Adipose tissue (tissue), 3 donors: ENCODE data around the gene KLK14. TPM values are rescaled to one million over a fixed set of nuclear protein-coding genes. Genes with fewer than 3 reads are reported as not detected.

Experiments used
- H3K27ac ChIP-seq: one replicate; pipeline ENCODE4 v1.5.1; 2013; ENCODE audit warnings: low read depth, low read length
- WGBS, 3 donors: extraction: QIAGEN DNeasy Blood & Tissue Kit; methylation state at CpG; one replicate each; pipeline ENCODE4 v1.1.7; 2013; 5-methylcytosine and 5-hydroxymethylcytosine counted together
- polyA plus RNA-seq, 3 donors: library from polyadenylated mRNA; stranded (reverse); fragments of 200-250 nt; gene quantifications; one replicate each; pipeline ENCODE4 v1.2.3, GENCODE V29; 2013
- donor health status: healthy with polysubstance abuse.
- donor health status: Bipolar disorder and iron deficiency.
- donor health status: healthy.

KLK14 gene
- polyA plus RNA-seq, 3 donors = 0.07 to 0.20 TPM; not detected in 1

DNA sequence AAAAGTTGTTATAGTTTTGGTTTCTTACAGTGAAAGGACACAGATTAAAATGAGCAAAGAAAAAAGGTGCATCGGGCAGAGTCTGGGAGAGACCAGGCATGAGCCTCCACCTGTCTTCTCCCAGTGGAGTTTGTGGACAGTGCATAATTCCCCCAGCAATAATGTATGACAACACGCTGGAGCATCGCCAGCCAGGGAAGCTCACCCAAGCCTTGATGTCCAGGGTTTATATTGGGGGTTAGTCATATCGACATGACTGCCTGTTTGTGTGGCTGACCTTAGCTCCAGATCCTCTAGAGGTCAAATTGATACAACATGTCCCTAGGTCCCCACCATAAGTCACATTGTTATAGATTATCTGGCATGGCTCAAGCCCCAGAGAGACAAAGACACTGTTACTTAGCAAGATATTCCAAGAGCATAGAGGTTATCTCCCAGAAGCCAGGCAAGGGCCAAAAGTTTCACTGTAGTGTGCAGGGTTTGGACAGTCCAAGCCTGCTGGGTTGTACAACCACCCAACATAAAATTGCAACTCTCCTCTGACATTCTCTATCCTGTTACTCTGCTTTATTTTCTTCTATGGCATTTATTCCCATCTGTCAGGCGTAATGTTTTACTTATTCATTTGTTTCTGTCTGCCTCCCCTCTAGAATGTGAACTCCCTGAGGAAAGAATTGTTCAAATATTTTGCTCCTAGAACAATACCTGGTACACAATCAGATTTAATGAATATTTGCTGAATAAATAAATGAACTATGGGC, 12.2 kb downstream of the KLK14 start:
- 77 to 87% (median 83%) methylated on average over 5 of the region's 5 CpGs for WGBS, 3 donors
- no peak overlapping the region for H3K27ac ChIP-seq

DNA sequence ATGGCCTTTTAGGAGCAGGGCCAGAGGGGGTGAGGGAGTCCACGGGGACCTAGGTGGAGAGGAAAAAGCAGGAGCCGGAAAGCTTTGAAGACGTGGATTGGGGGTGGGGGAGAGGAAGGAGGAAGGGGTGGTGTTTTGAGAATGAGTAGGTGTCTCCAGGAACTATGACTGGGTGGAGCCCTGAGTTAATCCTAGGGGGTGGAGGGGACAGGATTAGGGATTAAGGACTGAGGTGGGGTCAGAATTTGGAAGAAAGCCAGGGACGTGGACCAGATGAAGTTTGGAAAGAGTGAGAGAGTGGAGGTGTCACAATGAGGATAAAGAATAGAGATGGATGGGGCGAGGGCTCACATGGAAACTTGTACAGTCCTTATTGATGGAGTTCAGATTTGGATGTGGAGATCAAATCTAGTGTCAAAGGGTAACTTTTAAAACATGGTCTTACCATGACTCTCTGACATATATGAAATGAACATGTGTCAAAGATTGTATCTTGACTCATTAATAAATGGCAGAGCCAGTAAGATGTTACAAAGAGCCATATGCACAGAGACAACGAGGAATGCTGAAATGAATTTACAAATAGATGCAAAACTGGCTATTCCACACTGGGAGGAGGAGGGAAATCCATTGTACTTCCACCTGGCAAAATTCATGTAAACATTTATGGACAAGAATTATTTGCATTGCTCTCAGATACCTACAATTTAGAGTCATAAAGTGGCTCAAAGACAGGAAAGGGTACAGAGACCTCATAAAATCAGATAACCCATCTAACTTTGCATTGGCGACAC, 16.1 kb downstream of the KLK14 start:
- WGBS, 3 donors = 61 to 76% (median 73%) methylated on average over 7 of the region's 7 CpGs

DNA sequence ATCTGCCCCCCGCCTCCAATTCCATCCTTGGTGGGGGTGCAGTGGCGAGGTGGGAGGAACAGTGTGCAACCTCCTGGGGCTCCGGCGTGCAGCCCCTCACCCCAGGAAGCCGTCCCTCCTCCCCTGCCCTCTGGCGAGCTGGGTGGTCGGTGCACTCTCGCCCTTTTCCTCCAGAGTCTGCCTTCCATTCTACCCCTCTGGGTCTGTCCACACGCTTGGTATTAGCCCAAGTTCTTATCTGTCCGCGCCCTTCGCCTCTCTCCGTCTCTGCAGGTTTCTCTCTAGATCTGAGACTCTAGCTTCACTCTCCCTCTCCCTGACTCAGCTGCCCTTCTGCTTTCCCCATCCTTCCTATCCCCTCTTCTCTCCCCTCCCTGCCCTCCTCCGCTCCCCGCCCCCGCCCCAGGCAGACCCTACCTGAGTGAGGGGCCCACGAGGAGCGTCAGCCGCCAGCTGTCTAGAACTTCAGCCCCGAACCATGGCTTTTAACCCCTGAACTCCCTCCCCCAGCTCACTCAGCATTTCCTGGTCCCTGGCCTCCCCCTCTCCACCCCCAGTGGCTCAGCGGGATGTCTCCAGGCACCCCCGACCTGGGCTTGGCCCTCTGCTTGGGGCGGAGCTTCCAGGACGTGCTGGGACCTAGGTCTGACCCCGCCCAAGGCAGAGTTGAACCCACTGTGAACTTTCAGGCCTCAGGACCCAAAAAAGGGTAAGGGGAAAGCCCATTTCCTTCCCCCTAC, 17.3 kb downstream of the KLK14 start:
- 16 to 25% (median 16%) methylated on average over 24 to 25 of the region's 25 CpGs for WGBS, 3 donors
- H3K27ac ChIP-seq = no peak overlapping the region

More for the DNA sequence above, 16.1 kb downstream of the KLK14 start:
- no peak overlapping the region for H3K27ac ChIP-seq

DNA sequence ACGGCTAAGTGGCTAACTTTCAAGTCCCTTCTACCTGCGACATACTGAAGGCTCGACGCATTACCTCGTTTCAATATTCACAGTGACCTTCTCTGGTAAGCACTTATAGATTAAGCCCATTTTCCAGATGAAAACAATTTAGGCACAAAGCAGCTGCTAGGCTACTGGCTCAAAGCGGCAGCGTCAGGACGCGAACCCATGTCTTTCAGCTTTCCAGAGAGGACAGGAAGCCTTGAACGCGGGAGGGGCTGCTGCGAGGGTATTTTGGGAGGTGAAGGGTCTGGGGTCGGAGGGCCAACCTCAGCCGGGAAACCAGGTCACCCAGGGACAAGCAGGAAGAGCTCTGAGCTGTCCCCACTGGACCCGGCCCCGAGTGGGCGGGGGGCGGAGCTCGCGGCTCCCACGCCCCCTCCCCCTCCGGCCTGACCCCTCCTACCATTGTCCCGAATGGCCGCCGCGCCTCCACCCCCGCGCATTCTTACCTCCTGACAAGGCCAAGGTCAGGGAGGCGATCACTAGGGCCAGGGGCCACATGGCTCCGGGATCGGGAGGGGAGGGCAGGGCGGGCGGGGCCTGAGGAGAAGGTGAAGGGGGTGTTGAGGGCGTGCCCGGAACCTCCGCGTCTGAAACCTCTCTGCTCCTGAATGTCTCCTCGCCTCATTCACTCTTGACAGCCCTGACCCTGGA, 18.0 kb downstream of the KLK14 start, which contains the start of gene KLK13:
Gene KLK13, minus strand, starts transcription at position 559 of the 687 bp plus-strand sequence. Its CDS starts 25 bp downstream, at position 534.
- 14 to 21% (median 16%) methylated on average over 33 to 38 of the region's 38 CpGs for WGBS, 3 donors
- no peak within 1 kb of the TSS for H3K27ac ChIP-seq

DNA sequence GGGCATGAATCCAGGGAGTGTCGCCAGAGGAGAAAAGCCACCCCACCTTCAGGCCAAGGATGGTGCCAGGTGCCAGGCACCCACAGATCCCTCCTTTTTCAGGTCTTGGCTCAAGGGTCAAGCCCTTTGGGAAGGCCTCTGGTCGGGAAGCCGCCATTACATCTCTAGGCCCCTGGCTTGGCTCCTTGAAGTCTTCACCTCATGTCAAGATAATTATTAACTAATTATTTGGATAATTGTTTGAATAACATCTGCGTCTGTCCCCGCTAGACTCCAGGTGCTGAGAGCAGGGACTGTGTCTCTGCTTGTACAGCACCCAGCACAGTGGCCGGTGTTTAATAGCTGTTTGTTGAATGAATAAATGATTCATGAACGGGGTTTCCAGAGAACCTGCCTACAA, 19.0 kb downstream of the KLK14 start:
- 43 to 93% (median 91%) methylated on average over 7 of the region's 7 CpGs for WGBS, 3 donors

DNA sequence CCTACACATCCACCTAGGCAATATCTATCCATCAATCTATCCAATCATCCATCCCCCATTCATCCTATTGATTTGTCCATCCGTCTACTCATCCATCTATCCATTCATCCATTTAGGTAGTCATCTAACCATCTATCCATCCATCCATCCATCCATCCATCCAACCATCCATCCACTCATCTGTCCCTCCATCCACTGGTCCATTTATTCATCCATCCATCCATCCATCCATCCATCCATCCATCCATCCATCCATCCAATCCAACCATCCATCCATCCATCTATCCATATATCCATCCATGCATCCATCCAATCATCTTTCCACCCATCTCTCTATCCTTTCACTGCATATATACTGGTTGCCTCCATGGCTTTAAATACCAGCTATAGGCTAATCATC, 21.7 kb downstream of the KLK14 start:
- H3K27ac ChIP-seq = no peak overlapping the region
- 0 to 32% (median 6%) methylated on average over 1 of the region's 1 CpG for WGBS, 3 donors

More for the DNA sequence above, 19.0 kb downstream of the KLK14 start:
- H3K27ac ChIP-seq = no peak overlapping the region

DNA sequence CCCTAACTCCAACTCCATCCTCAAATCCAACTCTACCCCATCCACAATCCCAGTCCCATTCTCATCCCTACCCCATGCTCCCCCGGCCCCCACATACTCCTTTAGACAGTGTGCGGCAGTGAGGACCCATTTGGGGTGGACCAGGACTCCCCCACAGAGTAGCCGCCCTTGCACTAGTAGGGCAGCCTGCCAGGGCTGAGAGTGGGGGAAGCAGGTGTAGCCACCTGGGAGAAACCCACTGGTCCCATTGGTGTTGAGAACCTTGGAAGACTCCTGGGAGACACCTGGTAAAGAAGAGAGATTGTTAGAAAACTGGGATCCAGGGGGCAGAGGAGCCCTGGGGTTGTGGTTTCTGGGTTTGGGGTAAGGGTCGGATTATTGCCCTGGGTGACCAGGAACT, 22.4 kb downstream of the KLK14 start:
- no peak overlapping the region for H3K27ac ChIP-seq
- 66 to 80% (median 71%) methylated on average over 4 of the region's 4 CpGs for WGBS, 3 donors

DNA sequence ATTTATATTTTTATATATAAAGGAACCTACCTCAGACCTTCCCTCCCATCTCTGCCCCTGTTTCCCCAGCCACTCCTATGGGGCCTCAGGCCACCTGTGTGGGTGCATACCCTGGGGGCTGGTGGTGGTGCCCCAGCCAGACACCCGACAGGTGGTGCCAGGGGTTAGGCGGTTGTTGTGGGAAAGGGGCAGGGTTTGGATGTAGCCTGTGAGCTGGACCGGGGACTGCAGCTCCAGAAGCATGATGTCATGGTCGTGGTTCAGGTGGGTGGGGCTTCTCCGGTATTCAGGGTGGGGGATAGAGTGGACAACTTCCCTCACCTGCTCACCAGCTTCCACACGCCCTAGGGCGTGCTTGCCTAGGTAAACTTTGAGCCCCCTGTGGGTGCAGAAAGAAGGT, 23.0 kb downstream of the KLK14 start:
- H3K27ac ChIP-seq = no peak overlapping the region
- 72 to 82% (median 77%) methylated on average over 7 of the region's 7 CpGs for WGBS, 3 donors

DNA sequence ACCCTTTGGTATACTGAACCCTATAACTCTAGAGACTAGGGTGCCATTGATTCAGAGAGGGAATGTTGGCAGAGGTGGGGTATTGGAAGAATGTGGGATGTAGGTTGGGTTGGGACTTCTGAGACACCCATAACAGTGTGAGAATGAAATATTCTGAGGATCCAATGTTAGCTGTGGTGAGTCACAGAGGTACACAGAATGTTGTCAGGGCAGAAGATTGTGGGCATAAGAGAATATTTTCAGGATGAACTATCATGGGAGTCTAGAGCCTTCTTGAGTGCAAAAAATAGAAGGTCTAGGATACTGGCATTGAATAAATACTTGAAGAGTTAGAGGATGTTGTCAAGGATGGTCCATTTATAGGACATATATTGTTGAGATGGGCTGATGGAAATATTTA, 26.8 kb downstream of the KLK14 start:
- no peak overlapping the region for H3K27ac ChIP-seq

DNA sequence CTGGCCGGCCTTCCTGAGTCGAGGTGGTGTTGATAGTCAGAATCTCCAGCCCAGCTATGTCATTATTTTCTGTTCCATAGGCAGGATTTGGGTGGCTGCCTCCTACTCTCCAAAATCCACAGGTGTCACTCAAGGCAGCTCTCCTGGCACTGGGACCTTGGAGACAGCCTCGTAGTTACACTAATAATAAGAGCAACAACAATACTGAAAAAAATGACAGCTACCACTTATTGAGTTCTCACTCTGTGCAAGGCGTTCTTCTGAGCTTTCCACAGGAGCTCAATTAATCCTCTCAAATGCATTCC, 35.7 kb downstream of the KLK14 start:
- no peak overlapping the region for H3K27ac ChIP-seq
- 10 to 16% (median 13%) methylated on average over 4 of the region's 4 CpGs for WGBS, 3 donors

DNA sequence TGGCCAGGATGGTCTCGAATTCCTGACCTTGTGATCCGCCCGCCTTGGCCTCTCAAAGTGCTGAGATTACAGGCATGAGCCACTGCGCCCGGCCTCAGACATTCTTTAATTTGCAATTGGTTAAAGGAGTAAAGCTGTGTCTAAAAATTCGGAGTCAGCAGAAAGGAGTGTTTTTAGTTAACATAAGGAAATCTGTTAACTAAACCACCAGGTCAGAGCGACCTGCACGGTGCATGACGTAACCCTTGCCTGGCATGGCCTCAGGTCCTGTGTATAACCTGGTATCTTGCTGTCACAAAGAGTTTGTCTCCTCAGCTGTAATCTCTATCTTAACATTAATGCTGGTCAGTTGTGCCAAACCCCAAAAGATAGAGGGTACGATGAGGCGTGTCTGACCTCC, 38.4 kb downstream of the KLK14 start:
- no peak overlapping the region for H3K27ac ChIP-seq
- WGBS, 3 donors = 77 to 85% (median 80%) methylated on average over 11 of the region's 11 CpGs

DNA sequence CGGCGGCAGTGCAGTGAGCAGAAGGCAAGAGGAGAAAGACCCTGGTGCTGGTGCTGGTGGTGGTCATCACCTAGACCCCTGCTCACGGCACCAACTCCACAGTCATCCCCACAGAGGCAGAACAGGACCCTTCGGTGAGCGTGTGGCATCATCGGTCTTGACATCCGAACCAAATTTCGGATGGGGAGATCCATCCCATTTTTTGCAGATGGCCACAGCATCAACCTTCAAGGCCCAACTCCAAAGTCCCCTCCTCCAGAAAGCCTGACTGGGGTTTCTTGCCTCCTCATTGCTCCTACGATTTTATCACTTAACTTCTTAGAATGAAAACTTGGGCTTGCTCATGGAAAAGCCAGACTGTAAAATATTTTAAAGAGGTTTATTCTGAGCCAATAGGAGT, 39.2 kb downstream of the KLK14 start:
- WGBS, 3 donors = 79 to 82% (median 81%) methylated on average over 9 of the region's 9 CpGs
- H3K27ac ChIP-seq = no peak overlapping the region

DNA sequence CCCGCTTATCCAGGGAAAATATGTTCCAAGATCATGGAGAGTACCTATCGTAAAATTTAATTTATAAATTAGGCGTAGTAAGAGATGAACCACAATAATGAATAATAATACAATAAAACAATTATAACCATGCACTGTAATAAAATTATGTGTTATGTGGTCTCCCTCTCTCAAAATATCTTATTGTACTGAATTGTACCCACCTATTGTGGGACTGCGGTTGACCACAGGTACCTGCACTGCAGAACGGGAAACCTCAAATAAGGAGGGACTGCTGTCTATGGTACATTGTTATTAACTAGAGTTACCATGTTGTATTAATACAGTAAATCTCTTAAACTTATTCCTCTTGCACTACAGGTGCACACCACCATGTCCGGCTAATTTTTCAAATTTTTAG, 42.5 kb downstream of the KLK14 start:
- WGBS, 3 donors = 91 to 95% (median 94%) methylated on average over 6 of the region's 6 CpGs
- no peak overlapping the region for H3K27ac ChIP-seq

DNA sequence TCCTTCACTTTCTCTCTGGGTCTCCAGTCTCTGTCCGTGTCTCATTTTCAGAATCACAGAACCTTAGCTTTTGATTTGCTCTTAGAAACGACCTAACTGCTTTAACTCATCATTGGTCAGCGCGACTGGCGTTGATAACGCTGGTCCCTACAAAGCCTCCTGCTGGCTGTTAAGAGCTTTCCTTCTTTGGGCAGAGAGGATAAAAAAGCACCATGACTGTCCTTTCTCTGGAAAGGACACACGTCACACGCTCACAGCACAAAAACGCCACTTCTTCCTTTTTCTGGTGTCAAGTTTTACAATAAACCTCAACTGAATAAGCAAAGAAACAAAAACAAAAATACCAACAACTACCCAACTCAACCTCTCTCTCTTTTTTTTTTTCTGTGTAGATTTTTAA, 46.2 kb downstream of the KLK14 start:
- no peak overlapping the region for H3K27ac ChIP-seq
- 49 to 64% (median 53%) methylated on average over 9 of the region's 9 CpGs for WGBS, 3 donors

DNA sequence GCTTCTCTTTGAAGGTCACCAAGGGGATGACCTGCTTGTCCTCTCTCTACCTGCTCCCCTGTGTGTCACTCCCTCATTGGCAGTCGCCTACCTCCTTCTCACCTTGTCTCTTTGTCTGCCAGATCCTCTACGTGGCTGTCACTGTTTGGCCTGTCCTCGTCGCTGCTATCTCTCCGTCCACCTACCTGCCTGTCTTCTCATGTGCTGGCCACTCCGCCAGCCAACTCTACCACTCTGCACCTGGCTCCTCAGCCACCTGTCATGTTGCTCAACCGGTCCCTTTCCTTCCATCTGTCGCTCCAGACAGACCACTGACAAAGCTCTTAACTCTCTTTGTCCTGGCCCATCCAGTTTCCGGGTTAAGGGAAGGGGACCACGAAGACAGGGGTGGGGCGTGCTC, 48.0 kb downstream of the KLK14 start, which contains the start of gene KLK12:
Gene KLK12, minus strand, starts transcription at position 299 of the 400 bp plus-strand sequence. CDS start 381 bp downstream, outside the sequence.
- H3K27ac ChIP-seq = no peak within 1 kb of the TSS
- 41 to 53% (median 50%) methylated on average over 11 of the region's 11 CpGs for WGBS, 3 donors

DNA sequence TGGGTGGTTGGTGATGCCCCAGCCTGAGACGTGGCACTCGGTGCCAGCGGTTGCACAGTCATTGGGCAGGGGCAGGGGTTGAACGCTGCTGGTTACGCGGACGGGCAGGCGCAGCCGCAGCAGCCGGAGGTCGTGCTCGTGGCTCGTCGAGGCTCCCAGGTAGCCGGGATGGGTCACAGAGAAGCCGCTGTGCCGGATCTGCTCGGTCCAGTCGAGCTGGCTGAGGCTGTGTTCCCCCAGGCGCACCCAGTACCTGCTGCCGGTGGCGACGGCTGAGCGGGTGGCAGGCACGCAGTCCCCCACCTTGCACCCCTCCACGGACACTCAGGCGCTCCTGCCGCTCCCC, 50.8 kb downstream of the KLK14 start:
- no peak overlapping the region for H3K27ac ChIP-seq
- WGBS, 3 donors = 90 to 95% (median 91%) methylated on average over 19 to 28 of the region's 28 CpGs

DNA sequence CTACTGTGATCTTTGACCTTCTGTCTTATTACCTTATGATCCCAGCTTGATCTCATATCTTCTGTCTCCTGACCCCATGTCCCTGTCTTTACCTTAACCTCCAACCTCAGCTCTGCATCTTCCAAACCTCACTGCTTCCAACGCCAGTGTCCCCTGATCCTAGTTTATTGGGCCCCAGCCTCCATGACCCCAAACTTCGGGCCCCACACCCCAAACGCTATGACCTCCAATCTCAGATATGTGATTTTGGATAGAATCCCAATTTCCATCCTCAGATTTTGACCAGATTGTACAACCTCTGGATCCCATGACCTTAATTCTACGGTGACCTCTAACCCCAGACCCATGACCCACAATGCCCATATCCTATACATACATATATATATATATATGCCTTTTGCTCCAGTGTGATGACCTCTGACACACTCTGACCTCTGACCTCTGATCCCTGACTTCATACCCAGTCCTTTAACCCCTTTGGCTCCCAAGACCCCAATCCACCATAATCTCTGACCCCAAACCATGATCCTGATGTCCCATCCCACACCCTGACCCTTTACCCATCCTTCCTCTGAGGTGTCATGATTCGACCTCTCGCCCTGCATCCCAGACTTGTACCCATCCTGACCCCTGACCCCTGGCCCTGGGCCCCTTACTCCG, 51.3 kb downstream of the KLK14 start:
- WGBS, 3 donors = 83 to 87% (median 86%) methylated on average over 7 of the region's 7 CpGs
- no peak overlapping the region for H3K27ac ChIP-seq

DNA sequence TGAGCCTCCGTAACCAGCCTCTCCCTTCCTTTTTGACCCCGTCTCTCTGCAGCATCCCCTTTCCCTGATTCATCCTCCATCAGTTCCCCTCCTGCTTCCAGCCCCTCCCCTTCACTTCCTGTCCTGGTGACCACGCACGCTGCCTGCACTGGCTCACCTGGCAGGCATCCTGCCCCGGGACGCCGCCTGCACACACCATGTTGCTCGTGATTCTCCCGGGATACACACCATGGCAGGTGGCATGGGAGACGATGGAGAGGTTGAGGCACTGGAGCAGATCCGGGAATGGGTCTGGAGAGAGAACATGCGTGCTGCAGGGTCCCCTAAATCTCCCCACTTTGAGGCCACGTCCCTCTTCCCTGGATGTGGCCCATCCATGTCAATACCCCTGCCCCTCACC, 52.1 kb downstream of the KLK14 start:
- 66 to 87% (median 69%) methylated on average over 13 of the region's 13 CpGs for WGBS, 3 donors
- no peak overlapping the region for H3K27ac ChIP-seq
